Measurements from ENCODE around the gene MMP14. TPM values are rescaled to one million over a fixed set of nuclear protein-coding genes. Genes with fewer than 3 reads are reported as not detected.

The MMP14 gene
- total RNA-seq, 1 experiment from 2014 or later: 10.5 TPM

DNA sequence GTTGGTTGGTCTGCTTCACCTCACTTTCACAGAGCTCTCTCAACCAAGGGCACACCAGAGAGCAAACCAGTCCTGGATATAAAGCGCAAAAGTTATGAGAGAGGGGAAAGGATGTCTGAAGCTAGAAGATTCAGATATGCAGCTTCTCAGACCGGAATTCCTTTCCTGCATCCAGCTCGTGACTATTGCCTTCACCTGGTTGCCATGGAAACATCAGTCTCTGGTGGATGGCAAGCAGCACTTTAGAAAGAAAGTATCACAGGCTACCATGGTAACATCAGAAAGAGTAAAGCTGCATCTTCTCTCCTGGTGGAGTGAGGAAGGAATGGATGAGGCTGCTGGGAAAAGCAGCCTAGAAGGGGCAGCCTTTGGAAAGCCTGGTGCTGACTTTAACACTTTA, 60.4 kb downstream of the MMP14 start:
- H3K27ac Mint-ChIP-seq (ENCODE audit: unreplicated experiment): no peak overlapping the region
- TF ChIP-seq, protein P1, sequence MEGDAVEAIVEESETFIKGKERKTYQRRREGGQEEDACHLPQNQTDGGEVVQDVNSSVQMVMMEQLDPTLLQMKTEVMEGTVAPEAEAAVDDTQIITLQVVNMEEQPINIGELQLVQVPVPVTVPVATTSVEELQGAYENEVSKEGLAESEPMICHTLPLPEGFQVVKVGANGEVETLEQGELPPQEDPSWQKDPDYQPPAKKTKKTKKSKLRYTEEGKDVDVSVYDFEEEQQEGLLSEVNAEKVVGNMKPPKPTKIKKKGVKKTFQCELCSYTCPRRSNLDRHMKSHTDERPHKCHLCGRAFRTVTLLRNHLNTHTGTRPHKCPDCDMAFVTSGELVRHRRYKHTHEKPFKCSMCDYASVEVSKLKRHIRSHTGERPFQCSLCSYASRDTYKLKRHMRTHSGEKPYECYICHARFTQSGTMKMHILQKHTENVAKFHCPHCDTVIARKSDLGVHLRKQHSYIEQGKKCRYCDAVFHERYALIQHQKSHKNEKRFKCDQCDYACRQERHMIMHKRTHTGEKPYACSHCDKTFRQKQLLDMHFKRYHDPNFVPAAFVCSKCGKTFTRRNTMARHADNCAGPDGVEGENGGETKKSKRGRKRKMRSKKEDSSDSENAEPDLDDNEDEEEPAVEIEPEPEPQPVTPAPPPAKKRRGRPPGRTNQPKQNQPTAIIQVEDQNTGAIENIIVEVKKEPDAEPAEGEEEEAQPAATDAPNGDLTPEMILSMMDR (IDR thresholded peaks at IDR 0.05; ENCODE audit: unreplicated experiment): no peak
- intact Hi-C loops (cut with micrococcal nuclease; ENCODE audit: unreplicated experiment): no loop called here
- BruUV-seq (replicated peaks): no TSS peak
- CTCF ChIA-PET: interaction anchor here (0.5 to 1.3 kb wide), 3 partner anchors 66 to 120 kb away, joined by 3 read pairs; no protein-coding TSS in a partner anchor
- no peak overlapping the region for H3K4me3 Mint-ChIP-seq (ENCODE audit: low read depth, unreplicated experiment)
- H3K27me3 Mint-ChIP-seq (ENCODE audit: unreplicated experiment): no peaks in the 10 kb centered on the region
- no peaks in the 10 kb centered on the region for H3K4me1 Mint-ChIP-seq (ENCODE audit: low read depth, unreplicated experiment)
- no peaks in the 10 kb centered on the region for H3K9me3 Mint-ChIP-seq (ENCODE audit: low read depth, unreplicated experiment)
- H3K36me3 Mint-ChIP-seq (ENCODE audit: insufficient read depth, unreplicated experiment): peaks cover 14% of the 10 kb centered on the region
- no peak for DNase-seq

GRCh38 chr14:22897357-22897756, 61.0 kb downstream of the MMP14 start:
- no TSS peak for BruUV-seq (replicated peaks)
- Mint-ChIP-seq H3K4me3 (ENCODE audit: low read depth, unreplicated experiment) (no peak overlapping the region), H3K9me3 (ENCODE audit: low read depth, unreplicated experiment) (no peaks in the 10 kb centered on the region), H3K27ac (ENCODE audit: unreplicated experiment) (no peak overlapping the region), H3K27me3 (ENCODE audit: unreplicated experiment) (no peaks in the 10 kb centered on the region), H3K36me3 (ENCODE audit: insufficient read depth, unreplicated experiment) (peaks cover 14% of the 10 kb centered on the region), H3K4me1 (ENCODE audit: low read depth, unreplicated experiment) (no peaks in the 10 kb centered on the region)
- no peak for DNase-seq
- intact Hi-C loops (cut with micrococcal nuclease; ENCODE audit: unreplicated experiment): no loop called here
- CTCF ChIA-PET: interaction anchor here (1.3 kb wide), 1 partner anchor 75 kb away, joined by 3 read pairs; no protein-coding TSS in a partner anchor
- TF ChIP-seq, protein P1 (IDR thresholded peaks at IDR 0.05; ENCODE audit: unreplicated experiment): no peak

Other genes with a start within 250 kb of the MMP14 start
- 196 and 197 TPM in 2 replicates for gene DAD1, start 247.4 kb upstream of the MMP14 start, total RNA-seq (2022)
- 11.2 and 11.6 TPM in 2 replicates for gene ABHD4, start 238.3 kb upstream of the MMP14 start, total RNA-seq (2022)
- not detected in 2 replicates for gene OR6J1, start 192.2 kb upstream of the MMP14 start, total RNA-seq (2022)
- gene OXA1L, start 69.9 kb upstream of the MMP14 start, total RNA-seq (2022): 76.5 and 83.3 TPM in 2 replicates
- gene SLC7A7, start 21.1 kb upstream of the MMP14 start, total RNA-seq (2022): 8.7 and 10.2 TPM in 2 replicates
- 110 and 111 TPM in 2 replicates for gene MRPL52, start 6.7 kb upstream of the MMP14 start, total RNA-seq (2022)
- 112 and 121 TPM in 2 replicates for gene LRP10, start 35.2 kb downstream of the MMP14 start, total RNA-seq (2022)
- 0.85 and 1.0 TPM in 2 replicates for gene REM2, start 46.6 kb downstream of the MMP14 start, total RNA-seq (2022)
- 65.3 and 70.9 TPM in 2 replicates for gene RBM23, start 82.6 kb downstream of the MMP14 start, total RNA-seq (2022)
- 101 and 113 TPM in 2 replicates for gene PRMT5, start 92.8 kb downstream of the MMP14 start, total RNA-seq (2022)
- gene HAUS4, start 120.5 kb downstream of the MMP14 start, total RNA-seq (2022): 30.4 and 32.1 TPM in 2 replicates
- 20.2 and 32.7 TPM in 2 replicates for gene AJUBA, start 146.0 kb downstream of the MMP14 start, total RNA-seq (2022)
- gene C14orf93, start 173.6 kb downstream of the MMP14 start, total RNA-seq (2022): 9.6 and 10.6 TPM in 2 replicates
- gene PSMB5, start 198.3 kb downstream of the MMP14 start, total RNA-seq (2022): 121 and 138 TPM in 2 replicates
- not detected in 2 replicates for gene PSMB11, start 205.6 kb downstream of the MMP14 start, total RNA-seq (2022)
- gene CDH24, start 220.9 kb downstream of the MMP14 start, total RNA-seq (2022): 5.0 and 5.7 TPM in 2 replicates